CD4-positive, alpha-beta T cell (primary cell): ENCODE measurements around the gene PEG3. TPM values are rescaled to one million over a fixed set of nuclear protein-coding genes. Genes with fewer than 3 reads are reported as not detected.
"Not testable (repeated sequence)": the region's sequence is repeated elsewhere in the genome, so short reads cannot be mapped to it uniquely, and the experiment has no call there.

Experiments
- ATAC-seq: fragments of 200-7000 bp; cut with Tn5 transposase; one replicate; pipeline ENCODE4 v1.10.0; 2022; ENCODE audit warnings: mild to moderate bottlenecking; ENCODE audit not compliant: poor library complexity
- CTCF ChIA-PET: fragments of 350-600 bp; sonication (Branson Sonifier 250); formaldehyde crosslinking; loops from one replicate; lab custom pipeline; 2021; ENCODE audit warnings: antibody characterized with exemption, inconsistent platforms; lab: Charles Lee
- POLR2A ChIA-PET: fragments of 350-600 bp; sonication (Branson Sonifier 250); formaldehyde crosslinking; loops from one replicate; lab custom pipeline; 2021; ENCODE audit warnings: antibody characterized with exemption, inconsistent platforms; lab: Charles Lee
- DNase-seq, 14 experiments: peaks; one replicate each; pipeline ENCODE4 v3.0.0-alpha.2; 2013 to 2020; ENCODE audit warnings: mixed read lengths in 2 of 14
- H3K27ac ChIP-seq, 2 donors: one replicate each; pipeline versions ENCODE4 v1.5.1 to v1.7.0; 2013; ENCODE audit warnings: low read length in 2 of 2, low read depth in 1 of 2, mild to moderate bottlenecking in 1 of 2
- H3K27me3 ChIP-seq, 2 experiments: 1 replicate in 1 of 2; 2 replicates in 1 of 2; pipeline versions ENCODE4 v1.6.1 to v1.7.0; 2013; ENCODE audit warnings: low read length in 2 of 2, control low read depth in 1 of 2, mild to moderate bottlenecking in 1 of 2, moderate library complexity in 1 of 2; ENCODE audit not compliant: insufficient read depth in 2 of 2, control insufficient read depth in 1 of 2
- H3K36me3 ChIP-seq: one replicate; pipeline ENCODE4 v1.6.1; 2013; ENCODE audit warnings: low read length, control low read depth; ENCODE audit not compliant: insufficient read depth
- H3K4me1 ChIP-seq: one replicate; pipeline ENCODE4 v1.6.1; 2013; ENCODE audit warnings: low read length, control low read depth; ENCODE audit not compliant: insufficient read depth
- H3K4me3 ChIP-seq: one replicate; pipeline ENCODE4 v1.5.1; 2013; ENCODE audit warnings: mild to moderate bottlenecking, low read length, moderate library complexity
- H3K9me3 ChIP-seq, 2 experiments: 1 replicate in 1 of 2; 2 replicates in 1 of 2; pipeline versions ENCODE4 v1.6.1 to v1.7.0; 2013; ENCODE audit warnings: low read length in 2 of 2, mild to moderate bottlenecking in 2 of 2, control low read depth in 1 of 2, moderate library complexity in 1 of 2; ENCODE audit not compliant: control insufficient read depth in 1 of 2, insufficient read depth in 1 of 2
- H3K27ac Mint-ChIP-seq: one replicate; pipeline ENCODE4 v1.8.0; 2020; ENCODE audit warnings: mixed read lengths
- H3K27me3 Mint-ChIP-seq: one replicate; pipeline ENCODE4 v1.8.0; 2021; ENCODE audit warnings: mixed read lengths
- H3K36me3 Mint-ChIP-seq: one replicate; pipeline ENCODE4 v1.8.0; 2021; ENCODE audit warnings: low read depth, mixed read lengths
- H3K4me1 Mint-ChIP-seq: one replicate; pipeline ENCODE4 v1.8.0; 2021; ENCODE audit warnings: low read depth, mixed read lengths
- H3K4me3 Mint-ChIP-seq: one replicate; pipeline ENCODE4 v1.8.0; 2020; ENCODE audit warnings: mild to moderate bottlenecking, mixed read lengths
- H3K9me3 Mint-ChIP-seq: one replicate; pipeline ENCODE4 v1.8.0; 2020; ENCODE audit warnings: mixed read lengths
- intact Hi-C, 2 experiments: fragments of 100-400 bp; cut with DNase I in 1 of 2; cut with micrococcal nuclease in 1 of 2; formaldehyde crosslinking; loops; one replicate each; pipeline versions ENCODE4 v1.15.1 to v1.9.0; 2023 to 2025; cut with DNase I, micrococcal nuclease
- total RNA-seq, 174 experiments: library from RNA in 2 of 174; stranded (reverse) in 2 of 174; gene quantifications; one replicate each; pipeline ENCODE4 v1.2.3 and lab custom pipeline; 2021 to 2026
- TF ChIP-seq, protein P1 (sequence below): fragments of 200-600 bp; IDR thresholded peaks from one replicate; pipeline ENCODE4 v1.8.0; 2022; ENCODE audit warnings: antibody characterized with exemption, mild to moderate bottlenecking

The PEG3 gene
- total RNA-seq, 2 experiments from 2014 or later, result 0.06 TPM; not detected in 1

DNA sequence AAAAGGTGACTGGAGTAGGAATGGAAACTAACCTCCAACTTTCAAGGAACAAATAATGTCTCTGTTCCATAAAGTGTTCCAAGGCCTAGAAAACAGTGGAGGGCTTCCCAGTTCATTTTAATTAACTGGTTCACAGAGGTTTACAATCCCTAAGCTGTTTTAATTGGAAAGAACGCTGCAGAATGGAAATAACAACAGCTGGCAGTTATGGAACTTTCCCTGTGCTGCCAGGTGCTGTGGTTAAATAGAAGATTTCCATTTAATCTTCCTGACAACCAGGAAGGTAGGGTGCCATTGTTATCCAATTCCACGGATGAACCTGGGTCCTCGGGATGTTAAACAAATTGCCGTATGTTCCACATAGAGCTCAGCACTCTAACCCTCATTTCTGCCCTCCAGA, 22.2 kb upstream of the PEG3 start:
- TF ChIP-seq, protein P1, sequence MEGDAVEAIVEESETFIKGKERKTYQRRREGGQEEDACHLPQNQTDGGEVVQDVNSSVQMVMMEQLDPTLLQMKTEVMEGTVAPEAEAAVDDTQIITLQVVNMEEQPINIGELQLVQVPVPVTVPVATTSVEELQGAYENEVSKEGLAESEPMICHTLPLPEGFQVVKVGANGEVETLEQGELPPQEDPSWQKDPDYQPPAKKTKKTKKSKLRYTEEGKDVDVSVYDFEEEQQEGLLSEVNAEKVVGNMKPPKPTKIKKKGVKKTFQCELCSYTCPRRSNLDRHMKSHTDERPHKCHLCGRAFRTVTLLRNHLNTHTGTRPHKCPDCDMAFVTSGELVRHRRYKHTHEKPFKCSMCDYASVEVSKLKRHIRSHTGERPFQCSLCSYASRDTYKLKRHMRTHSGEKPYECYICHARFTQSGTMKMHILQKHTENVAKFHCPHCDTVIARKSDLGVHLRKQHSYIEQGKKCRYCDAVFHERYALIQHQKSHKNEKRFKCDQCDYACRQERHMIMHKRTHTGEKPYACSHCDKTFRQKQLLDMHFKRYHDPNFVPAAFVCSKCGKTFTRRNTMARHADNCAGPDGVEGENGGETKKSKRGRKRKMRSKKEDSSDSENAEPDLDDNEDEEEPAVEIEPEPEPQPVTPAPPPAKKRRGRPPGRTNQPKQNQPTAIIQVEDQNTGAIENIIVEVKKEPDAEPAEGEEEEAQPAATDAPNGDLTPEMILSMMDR, result no peak
- intact Hi-C loops, result no loop called here
- POLR2A ChIA-PET, result no interaction called here
- H3K27ac Mint-ChIP-seq, result no peak overlapping the region
- Histone ChIP-seq H3K27me3 (no peaks in the 10 kb centered on the region), H3K4me1 (no peaks in the 10 kb centered on the region), H3K4me3 (no peak overlapping the region), H3K9me3 (peaks cover 17 to 31% of the 10 kb centered on the region in 2 experiments), H3K27ac (no peak overlapping the region), H3K36me3 (no peaks in the 10 kb centered on the region)
- H3K4me3 Mint-ChIP-seq, result no peak overlapping the region
- H3K9me3 Mint-ChIP-seq, result peaks cover 18% of the 10 kb centered on the region
- no peaks in the 10 kb centered on the region for H3K4me1 Mint-ChIP-seq
- H3K36me3 Mint-ChIP-seq, result peaks cover 4% of the 10 kb centered on the region
- DNase-seq (no peak), ATAC-seq (no peak)
- H3K27me3 Mint-ChIP-seq, result no peaks in the 10 kb centered on the region
- CTCF ChIA-PET, result no interaction called here

- H3K27me3 ChIP-seq, H3K4me1 Mint-ChIP-seq, CTCF ChIA-PET, intact Hi-C loops, H3K36me3 Mint-ChIP-seq, POLR2A ChIA-PET, H3K27ac ChIP-seq, H3K4me3 Mint-ChIP-seq, H3K27ac Mint-ChIP-seq, H3K4me3 ChIP-seq, ATAC-seq, DNase-seq, H3K27me3 Mint-ChIP-seq, H3K4me1 ChIP-seq, H3K36me3 ChIP-seq: not testable (repeated sequence)
- H3K9me3 Mint-ChIP-seq, result peaks cover 22% of the 10 kb centered on the region
- peaks cover 13 to 30% of the 10 kb centered on the region in 2 experiments for H3K9me3 ChIP-seq
Observed at GRCh38 chr19:56860409-56860808, 19.9 kb upstream of the PEG3 start.

GRCh38 chr19:56858026-56858425, 17.5 kb upstream of the PEG3 start:
- H3K27ac ChIP-seq, result no peak overlapping the region
- Mint-ChIP-seq H3K4me3 (no peak overlapping the region), H3K9me3 (peaks cover 24% of the 10 kb centered on the region), H3K27me3 (no peaks in the 10 kb centered on the region), H3K27ac (no peak overlapping the region), H3K4me1 (no peaks in the 10 kb centered on the region), H3K36me3 (peaks cover 4% of the 10 kb centered on the region)
- POLR2A ChIA-PET, result no interaction called here
- CTCF ChIA-PET, result no interaction called here
- H3K27me3 ChIP-seq, result no peaks in the 10 kb centered on the region
- no peaks in the 10 kb centered on the region for H3K36me3 ChIP-seq
- peaks cover 12 to 33% of the 10 kb centered on the region in 2 experiments for H3K9me3 ChIP-seq
- TF ChIP-seq, protein P1, result no peak
- no peaks in the 10 kb centered on the region for H3K4me1 ChIP-seq
- intact Hi-C loops, result no loop called here
- DNase-seq (no peak), ATAC-seq (no peak)
- H3K4me3 ChIP-seq, result no peak overlapping the region

DNA sequence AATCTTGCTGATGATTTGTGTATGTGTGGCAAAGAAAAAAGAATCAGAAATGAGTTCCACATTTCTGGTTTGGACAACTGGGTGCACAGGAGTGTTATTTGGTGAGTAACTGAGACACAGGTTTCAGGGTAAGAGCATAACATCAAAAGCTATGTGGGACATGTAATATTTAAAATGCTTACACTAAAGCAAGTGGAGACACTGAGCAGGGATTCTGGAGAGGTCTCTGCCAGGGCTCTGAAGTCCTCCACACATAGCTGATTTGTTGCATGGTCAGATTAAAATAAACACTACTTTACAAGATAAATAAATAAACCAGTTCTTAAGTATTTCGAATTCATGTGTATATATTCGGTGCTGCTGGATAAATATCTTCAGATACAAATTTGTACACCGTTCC, 16.3 kb upstream of the PEG3 start:
- Mint-ChIP-seq H3K4me3 (no peak overlapping the region), H3K9me3 (peaks cover 27% of the 10 kb centered on the region), H3K4me1 (no peaks in the 10 kb centered on the region), H3K36me3 (peaks cover 10% of the 10 kb centered on the region), H3K27me3 (no peaks in the 10 kb centered on the region), H3K27ac (no peak overlapping the region)
- intact Hi-C loops, result no loop called here
- Histone ChIP-seq H3K27me3 (no peaks in the 10 kb centered on the region), H3K9me3 (peaks cover 8 to 28% of the 10 kb centered on the region in 2 experiments), H3K27ac (no peak overlapping the region), H3K36me3 (no peaks in the 10 kb centered on the region), H3K4me1 (no peaks in the 10 kb centered on the region), H3K4me3 (no peak overlapping the region)
- ATAC-seq (no peak), DNase-seq (no peak)
- POLR2A ChIA-PET, result no interaction called here
- TF ChIP-seq, protein P1, result no peak
- CTCF ChIA-PET, result no interaction called here

DNA sequence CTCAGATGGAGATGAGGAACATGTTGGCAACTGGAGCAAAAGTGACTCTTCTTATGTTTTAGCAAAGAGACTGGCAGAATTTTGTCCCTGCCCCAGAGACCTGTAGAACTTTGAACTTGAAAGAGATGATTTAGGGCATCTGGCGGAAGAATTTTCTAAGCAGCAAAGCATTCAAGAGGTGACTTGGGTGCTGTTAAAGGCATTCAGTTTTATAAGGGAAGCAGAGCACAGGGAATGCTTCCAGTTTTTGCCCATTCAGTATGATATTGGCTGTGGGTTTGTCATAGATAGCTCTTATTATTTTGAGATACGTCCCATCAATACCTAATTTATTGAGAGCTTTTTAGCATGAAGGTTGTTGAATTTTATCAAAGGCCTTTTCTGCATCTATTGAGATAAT, 11.8 kb upstream of the PEG3 start:
- H3K27me3 Mint-ChIP-seq, POLR2A ChIA-PET, H3K4me3 Mint-ChIP-seq, CTCF ChIA-PET, H3K36me3 ChIP-seq, H3K4me1 Mint-ChIP-seq, ATAC-seq, H3K27ac Mint-ChIP-seq, H3K27ac ChIP-seq, H3K27me3 ChIP-seq, DNase-seq, intact Hi-C loops, H3K4me1 ChIP-seq, H3K36me3 Mint-ChIP-seq, H3K4me3 ChIP-seq: not testable (repeated sequence)
- peaks cover 14 to 23% of the 10 kb centered on the region in 2 experiments for H3K9me3 ChIP-seq
- peaks cover 27% of the 10 kb centered on the region for H3K9me3 Mint-ChIP-seq
